GM06990 (cell line): ENCODE results near the gene EGLN3.

Experiments
- DNase-seq: peaks from one replicate; pipeline ENCODE4 v3.0.0-alpha.2; 2011; ENCODE audit not compliant: insufficient read length; ENCODE audit errors: extremely low read depth
- H3K27me3 ChIP-seq: replicated peaks from 2 replicates; pipeline ENCODE4 v1.6.0; 2011; ENCODE audit warnings: low read length; ENCODE audit not compliant: control insufficient read depth, insufficient read depth
- H3K36me3 ChIP-seq: 2 replicates; pipeline ENCODE4 v1.5.1; 2011; ENCODE audit warnings: low read length; ENCODE audit not compliant: control insufficient read depth, insufficient read depth
- H3K4me3 ChIP-seq: replicated peaks from 2 replicates; pipeline ENCODE4 v1.5.1; 2011; ENCODE audit warnings: low read depth, mild to moderate bottlenecking, control low read depth, low read length
- TF ChIP-seq, protein P1 (sequence below): IDR thresholded peaks from 2 replicates; pipeline ENCODE4 v1.5.1; 2011; ENCODE audit warnings: low read length, control low read depth, mild to moderate bottlenecking, inconsistent platforms; ENCODE audit not compliant: insufficient read depth, poor library complexity, severe bottlenecking

The EGLN3 gene

DNA sequence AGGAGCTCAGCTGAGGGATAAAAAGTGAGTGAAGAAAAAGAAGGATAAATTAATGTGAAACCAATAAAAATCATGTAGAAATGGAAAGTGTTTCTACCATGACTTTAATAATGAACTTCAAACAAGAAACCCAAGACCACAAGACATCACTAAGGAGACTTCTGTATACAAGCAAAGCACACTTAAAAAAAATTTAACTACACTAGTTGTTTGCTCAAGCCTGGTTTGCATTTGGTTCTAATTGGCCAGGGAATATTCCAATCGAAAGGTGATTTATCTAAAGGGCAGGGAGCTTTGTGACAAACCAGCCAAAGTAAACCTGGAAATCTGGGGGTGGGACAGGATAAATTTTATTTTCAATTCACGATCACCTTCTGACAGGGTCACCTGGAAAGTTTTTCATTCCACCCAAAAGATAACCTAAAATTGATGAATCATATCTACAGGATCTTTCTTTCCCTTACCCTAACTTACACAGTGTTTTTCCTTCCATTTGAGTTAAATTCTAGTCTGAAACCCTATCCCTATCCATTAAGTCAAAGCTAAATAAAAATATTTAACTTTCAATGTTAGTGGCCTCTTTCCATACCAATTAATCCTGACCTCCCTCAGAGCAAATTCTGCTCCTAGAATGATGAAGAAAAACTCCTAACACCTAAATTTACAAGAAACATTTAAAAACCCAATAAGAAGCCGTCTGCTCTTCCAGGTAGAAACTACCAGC is 2.6 kb downstream of the EGLN3 start:
- no peaks in the 10 kb centered on the region for H3K36me3 ChIP-seq
- H3K4me3 ChIP-seq = no peak overlapping the region
- DNase-seq = no peak
- TF ChIP-seq, protein P1, sequence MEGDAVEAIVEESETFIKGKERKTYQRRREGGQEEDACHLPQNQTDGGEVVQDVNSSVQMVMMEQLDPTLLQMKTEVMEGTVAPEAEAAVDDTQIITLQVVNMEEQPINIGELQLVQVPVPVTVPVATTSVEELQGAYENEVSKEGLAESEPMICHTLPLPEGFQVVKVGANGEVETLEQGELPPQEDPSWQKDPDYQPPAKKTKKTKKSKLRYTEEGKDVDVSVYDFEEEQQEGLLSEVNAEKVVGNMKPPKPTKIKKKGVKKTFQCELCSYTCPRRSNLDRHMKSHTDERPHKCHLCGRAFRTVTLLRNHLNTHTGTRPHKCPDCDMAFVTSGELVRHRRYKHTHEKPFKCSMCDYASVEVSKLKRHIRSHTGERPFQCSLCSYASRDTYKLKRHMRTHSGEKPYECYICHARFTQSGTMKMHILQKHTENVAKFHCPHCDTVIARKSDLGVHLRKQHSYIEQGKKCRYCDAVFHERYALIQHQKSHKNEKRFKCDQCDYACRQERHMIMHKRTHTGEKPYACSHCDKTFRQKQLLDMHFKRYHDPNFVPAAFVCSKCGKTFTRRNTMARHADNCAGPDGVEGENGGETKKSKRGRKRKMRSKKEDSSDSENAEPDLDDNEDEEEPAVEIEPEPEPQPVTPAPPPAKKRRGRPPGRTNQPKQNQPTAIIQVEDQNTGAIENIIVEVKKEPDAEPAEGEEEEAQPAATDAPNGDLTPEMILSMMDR = no peak
- H3K27me3 ChIP-seq = no peaks in the 10 kb centered on the region; the same call in none of the 2 replicates

DNA sequence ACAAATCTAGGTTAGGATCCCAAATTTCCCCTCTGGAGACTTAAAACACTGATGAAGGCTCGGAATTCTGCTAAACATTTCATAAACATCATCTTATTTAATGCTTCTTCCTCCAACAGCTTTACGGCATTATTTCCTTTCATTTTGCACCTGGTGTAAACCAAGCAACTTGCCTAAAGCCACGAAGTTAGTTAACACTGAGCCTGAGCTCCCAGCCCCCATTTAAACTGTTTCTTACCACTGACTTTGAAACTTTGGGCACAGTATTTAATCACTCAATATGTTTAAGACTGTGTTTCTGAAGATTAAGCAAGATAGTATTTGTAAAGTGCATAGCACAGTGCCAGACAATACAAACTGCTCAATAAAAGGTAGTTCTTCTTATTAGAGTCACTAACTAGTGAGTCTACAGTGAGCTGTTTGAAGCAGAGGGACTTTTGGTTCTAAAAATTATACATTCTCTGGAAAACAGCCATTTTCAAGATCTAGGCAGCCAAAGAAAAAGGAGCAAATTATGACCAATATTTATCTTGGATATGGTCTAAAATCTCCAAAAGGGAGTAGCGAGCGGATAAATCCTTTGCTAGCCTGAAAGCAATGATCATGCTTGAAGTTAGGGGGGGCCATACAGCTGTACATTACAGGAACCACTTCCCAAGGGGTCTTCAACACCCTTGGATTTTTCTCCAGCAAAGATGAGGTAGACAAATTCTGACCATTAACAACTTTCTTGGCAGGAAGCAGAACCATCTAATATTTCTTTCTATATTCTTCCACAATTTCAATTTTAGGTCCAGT is 4.0 kb downstream of the EGLN3 start:
- TF ChIP-seq, protein P1 = no peak
- H3K4me3 ChIP-seq = no peak overlapping the region
- no peaks in the 10 kb centered on the region; the same call in none of the 2 replicates for H3K27me3 ChIP-seq
- H3K36me3 ChIP-seq = no peaks in the 10 kb centered on the region
- no peak for DNase-seq

DNA sequence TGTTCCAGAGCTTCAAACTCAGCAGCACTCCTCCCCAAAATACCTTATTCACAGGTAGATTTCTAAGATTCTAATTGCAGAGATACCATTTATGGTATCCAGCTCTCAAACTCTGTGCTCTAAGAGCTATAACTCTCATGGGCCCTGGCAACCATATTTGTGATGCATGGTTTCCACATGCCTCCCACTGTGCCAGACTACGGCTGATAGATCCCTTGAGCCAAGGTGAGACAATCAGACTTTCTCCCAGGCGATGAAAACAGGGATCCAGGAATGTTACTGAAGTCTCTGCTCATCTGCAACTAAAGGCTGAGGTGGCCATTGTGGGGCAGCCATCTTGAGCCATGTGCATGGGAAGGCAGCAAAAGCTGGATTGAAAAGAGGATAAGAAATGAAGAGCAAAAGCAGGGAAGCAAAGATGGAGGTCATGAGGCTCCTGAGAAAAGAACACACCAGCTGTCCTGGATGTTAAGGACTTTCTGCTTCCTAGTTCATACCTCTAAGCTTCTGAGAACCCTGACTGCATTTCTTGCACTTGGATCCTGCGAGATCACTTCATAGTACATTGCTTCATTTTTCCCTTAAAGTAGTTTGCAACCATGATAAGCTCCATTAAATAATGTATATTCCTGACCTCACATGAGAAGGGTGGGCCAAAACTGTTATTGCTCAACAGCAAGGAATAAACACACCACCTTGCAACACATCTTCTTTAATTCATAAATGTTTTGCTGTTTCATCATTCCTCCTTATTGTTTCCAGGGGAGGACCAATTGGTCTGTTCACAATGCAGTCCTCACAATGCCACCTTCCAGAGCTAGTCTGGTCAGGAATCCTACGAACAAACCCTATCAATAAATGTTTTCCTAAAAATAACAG is 5.4 kb downstream of the EGLN3 start:
- TF ChIP-seq, protein P1 = no peak
- H3K27me3 ChIP-seq = no peaks in the 10 kb centered on the region; the same call in none of the 2 replicates
- DNase-seq = no peak
- no peak overlapping the region for H3K4me3 ChIP-seq
- H3K36me3 ChIP-seq = no peaks in the 10 kb centered on the region

DNA sequence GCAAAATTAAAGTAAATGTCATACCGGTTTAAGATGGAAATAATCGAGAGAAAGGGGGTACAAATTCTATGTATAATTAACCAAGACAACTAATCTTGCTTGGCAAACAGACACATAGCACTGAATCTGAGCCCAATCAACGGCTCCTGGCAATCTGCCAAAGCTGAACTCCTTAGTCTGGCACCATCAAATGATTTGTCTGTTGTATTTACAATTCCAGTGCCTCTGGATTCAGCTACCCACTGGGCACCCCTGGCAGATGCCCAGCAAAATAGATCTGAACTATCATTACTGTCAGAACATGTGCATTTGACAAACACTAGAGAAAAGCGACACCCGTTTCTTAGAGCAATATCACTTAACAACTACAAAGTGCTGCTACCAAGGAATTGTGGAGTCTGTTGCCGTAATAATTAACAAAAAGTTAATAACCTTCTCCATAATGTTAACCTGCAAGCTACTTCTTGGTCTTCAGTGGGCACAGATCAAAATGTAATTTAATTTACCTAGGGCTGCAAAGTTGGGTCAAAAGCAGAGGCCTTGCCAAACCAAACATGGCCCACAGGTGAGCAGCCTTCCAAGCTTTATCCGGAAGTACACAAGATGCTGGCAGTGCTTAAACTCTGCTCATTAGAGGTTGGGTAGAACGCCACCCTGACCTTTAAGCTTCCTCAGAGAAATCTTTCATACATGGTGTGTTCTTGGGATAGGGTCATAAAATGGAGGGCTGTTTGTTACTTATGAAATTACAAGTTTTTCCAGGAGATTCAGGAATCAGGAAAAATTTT is 7.6 kb downstream of the EGLN3 start:
- no peaks in the 10 kb centered on the region for H3K36me3 ChIP-seq
- TF ChIP-seq, protein P1 = no peak
- no peak for DNase-seq

DNA sequence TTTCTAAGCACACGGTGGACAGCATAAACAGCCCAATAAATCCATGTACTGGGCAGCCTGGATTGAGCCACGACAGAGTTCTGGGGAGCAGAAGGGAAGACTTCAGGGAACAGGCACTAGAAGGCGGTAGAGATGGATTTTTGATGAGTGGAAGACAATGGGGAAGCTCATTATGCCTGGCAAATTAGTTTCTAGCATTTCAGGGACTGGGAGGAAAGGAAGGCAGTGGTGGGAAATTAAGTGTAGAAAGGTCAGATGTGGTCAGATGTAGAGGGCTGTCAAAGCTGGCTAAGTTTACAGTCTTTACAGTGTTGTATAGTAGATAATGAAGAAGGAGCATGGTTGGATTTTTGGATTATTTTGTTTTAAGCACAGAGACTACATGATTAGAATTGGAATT is 9.2 kb downstream of the EGLN3 start:
- Histone ChIP-seq H3K36me3 (no peaks in the 10 kb centered on the region), H3K27me3 (no peaks in the 10 kb centered on the region), H3K4me3 (no peak overlapping the region)
- DNase-seq = no peak
- TF ChIP-seq, protein P1 = no peak

More for the DNA sequence above, 7.6 kb downstream of the EGLN3 start:
- Histone ChIP-seq H3K27me3 (no peaks in the 10 kb centered on the region), H3K4me3 (no peak overlapping the region)
